Mesothelial cell of epicardium (in vitro differentiated cells): Measurements from ENCODE around the gene TFR2. TPM values are rescaled to one million over a fixed set of nuclear protein-coding genes. Genes with fewer than 3 reads are reported as not detected.

Experiments used
- DNase-seq, 2 experiments: peaks; one replicate each; pipeline ENCODE4 v3.0.0; 2021; ENCODE audit warnings: low spot score in 2 of 2; ENCODE audit not compliant: unreplicated experiment in 2 of 2
- H3K27ac Mint-ChIP-seq: 2 replicates; pipeline ENCODE4 v1.8.0; 2021; ENCODE audit warnings: mixed read lengths
- H3K27me3 Mint-ChIP-seq: 2 replicates; pipeline ENCODE4 v1.8.0; 2021; ENCODE audit warnings: low read depth, mixed read lengths
- H3K36me3 Mint-ChIP-seq: 2 replicates; pipeline ENCODE4 v1.8.0; 2021; ENCODE audit warnings: mixed read lengths
- H3K4me1 Mint-ChIP-seq: 2 replicates; pipeline ENCODE4 v1.8.0; 2021; ENCODE audit warnings: mixed read lengths
- H3K4me3 Mint-ChIP-seq: 2 replicates; pipeline ENCODE4 v1.8.0; 2021; ENCODE audit warnings: mild to moderate bottlenecking, moderate library complexity, mixed read lengths
- H3K9me3 Mint-ChIP-seq: 2 replicates; pipeline ENCODE4 v1.8.0; 2021; ENCODE audit warnings: mixed read lengths
- total RNA-seq: library from RNA; stranded (reverse); gene quantifications from 3 replicates; pipeline ENCODE4 v1.2.1, GENCODE V29; 2021
- TF ChIP-seq, protein P1 (sequence below): fragments of 200-600 bp; sonication (generic); IDR thresholded peaks from one replicate; pipeline ENCODE4 v1.5.0; 2021; ENCODE audit warnings: antibody characterized with exemption; ENCODE audit not compliant: unreplicated experiment

TFR2 gene
- total RNA-seq, 1 donor from 2014 or later: 0.54 TPM

DNA sequence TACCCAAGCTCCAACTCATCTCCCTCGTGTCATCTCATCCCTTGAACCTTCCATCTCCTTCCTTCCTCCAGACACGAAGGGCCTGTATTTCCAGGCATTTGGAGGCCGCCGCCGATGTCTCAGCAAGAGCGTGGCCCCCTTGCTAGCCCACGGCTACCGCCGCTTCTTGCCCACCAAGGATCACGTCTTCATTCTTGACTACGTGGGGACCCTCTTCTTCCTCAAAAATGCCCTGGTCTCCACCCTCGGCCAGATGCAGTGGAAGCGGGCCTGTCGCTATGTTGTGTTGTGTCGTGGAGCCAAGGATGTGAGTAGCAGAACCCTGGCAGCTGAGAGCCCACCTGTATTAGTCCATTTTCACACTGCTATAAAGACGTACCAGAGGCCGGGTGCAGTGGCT is 49.8 kb downstream of the TFR2 start:
- Mint-ChIP-seq H3K27me3 (no peaks in the 10 kb centered on the region), H3K4me3 (no peak overlapping the region), H3K36me3 (peaks cover 22% of the 10 kb centered on the region), H3K9me3 (no peaks in the 10 kb centered on the region), H3K27ac (no peak overlapping the region), H3K4me1 (peaks cover 19% of the 10 kb centered on the region)
- TF ChIP-seq, protein P1, sequence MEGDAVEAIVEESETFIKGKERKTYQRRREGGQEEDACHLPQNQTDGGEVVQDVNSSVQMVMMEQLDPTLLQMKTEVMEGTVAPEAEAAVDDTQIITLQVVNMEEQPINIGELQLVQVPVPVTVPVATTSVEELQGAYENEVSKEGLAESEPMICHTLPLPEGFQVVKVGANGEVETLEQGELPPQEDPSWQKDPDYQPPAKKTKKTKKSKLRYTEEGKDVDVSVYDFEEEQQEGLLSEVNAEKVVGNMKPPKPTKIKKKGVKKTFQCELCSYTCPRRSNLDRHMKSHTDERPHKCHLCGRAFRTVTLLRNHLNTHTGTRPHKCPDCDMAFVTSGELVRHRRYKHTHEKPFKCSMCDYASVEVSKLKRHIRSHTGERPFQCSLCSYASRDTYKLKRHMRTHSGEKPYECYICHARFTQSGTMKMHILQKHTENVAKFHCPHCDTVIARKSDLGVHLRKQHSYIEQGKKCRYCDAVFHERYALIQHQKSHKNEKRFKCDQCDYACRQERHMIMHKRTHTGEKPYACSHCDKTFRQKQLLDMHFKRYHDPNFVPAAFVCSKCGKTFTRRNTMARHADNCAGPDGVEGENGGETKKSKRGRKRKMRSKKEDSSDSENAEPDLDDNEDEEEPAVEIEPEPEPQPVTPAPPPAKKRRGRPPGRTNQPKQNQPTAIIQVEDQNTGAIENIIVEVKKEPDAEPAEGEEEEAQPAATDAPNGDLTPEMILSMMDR: no peak
- no peak for DNase-seq

DNA sequence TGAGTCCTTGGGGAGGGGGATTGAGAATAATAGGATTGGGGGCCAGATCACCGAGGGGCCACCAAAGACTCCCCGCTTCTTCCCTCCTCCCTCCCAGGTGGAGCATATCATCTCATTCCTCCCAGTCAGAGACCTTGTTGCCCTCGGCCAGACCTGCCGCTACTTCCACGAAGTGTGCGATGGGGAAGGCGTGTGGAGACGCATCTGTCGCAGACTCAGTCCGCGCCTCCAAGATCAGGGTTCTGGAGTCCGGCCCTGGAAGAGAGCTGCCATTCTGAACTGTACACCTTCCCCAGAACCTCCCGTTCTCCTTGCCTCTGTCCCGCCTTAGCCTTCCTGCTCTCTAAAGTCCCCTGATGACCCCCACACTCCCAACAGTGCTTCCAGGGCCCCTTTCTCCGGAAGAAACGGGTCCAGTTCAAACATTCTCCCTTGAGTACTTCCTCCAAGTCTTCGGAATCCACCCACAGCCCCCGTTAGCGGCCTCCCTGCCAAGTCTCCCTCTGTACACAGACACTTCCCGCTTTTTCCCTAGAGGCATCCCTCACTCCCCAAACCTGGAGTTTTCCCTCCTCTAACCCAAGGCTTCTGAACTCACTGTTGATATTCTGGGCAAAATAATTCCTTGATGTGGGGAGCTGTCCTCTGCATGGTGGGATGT is 51.1 kb downstream of the TFR2 start:
- Mint-ChIP-seq H3K4me3 (peak overlapping the region; percentile 34), H3K4me1 (peaks cover 22% of the 10 kb centered on the region), H3K27ac (peak overlapping the region; percentile 89), H3K36me3 (peaks cover 12% of the 10 kb centered on the region), H3K9me3 (no peaks in the 10 kb centered on the region), H3K27me3 (no peaks in the 10 kb centered on the region)
- TF ChIP-seq, protein P1: no peak
- DNase-seq: no peak

DNA sequence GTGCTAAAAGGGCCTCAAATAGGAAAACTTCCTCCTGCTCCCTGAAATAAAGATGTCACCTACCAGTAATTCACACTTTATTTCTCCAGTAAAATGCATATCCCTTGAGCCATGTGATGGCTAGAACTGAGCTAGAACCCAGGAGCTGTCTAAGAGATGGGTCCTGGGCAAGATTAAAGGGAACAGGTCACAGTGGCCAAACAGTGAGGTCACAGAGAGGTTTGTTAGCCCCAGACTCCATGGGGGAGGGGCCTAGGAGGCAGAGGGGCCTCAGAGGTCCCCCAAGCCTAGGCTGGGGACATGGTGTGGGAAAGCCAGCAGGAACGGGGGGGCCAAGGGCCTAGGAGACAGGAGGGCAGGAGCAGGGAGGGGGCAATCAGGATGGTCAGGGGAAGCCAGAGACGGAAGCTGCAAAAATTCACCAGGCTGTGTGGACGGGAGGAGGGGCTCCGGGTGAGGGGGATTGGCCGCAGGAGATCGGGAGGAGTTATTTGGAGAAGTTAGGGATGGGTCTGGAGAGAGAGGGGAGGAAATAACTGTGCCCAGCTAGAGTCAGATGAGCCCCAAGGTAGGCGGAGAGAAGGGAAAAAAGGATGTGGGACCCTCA is 51.9 kb downstream of the TFR2 start:
- H3K4me3 Mint-ChIP-seq: peak overlapping the region; percentile 43
- peaks cover 29% of the 10 kb centered on the region for H3K4me1 Mint-ChIP-seq
- no peaks in the 10 kb centered on the region for H3K9me3 Mint-ChIP-seq
- TF ChIP-seq, protein P1: no peak
- DNase-seq: no peak
- peaks cover 9% of the 10 kb centered on the region for H3K36me3 Mint-ChIP-seq
- no peaks in the 10 kb centered on the region for H3K27me3 Mint-ChIP-seq
- peak overlapping the region; percentile 89 for H3K27ac Mint-ChIP-seq

DNA sequence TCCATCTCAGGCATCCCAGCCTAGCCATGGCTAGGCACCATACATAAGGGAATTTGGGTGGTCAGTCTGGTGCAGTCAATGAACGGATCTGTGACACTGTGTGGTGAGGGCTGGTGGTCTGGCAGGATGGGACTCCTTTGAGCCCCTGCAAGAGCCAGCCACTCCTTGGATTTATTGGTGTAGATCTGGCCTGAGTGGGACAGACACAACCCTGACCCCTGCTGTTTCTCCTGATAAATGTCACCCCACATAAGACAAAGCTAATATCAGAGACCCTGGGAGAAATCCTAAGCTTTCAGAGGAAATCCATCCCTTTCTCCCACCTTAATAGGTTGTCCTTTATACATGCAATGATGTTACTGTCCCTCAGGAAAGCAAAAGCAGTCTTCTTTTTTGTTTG is 52.9 kb downstream of the TFR2 start:
- no peaks in the 10 kb centered on the region for H3K27me3 Mint-ChIP-seq
- peaks cover 38% of the 10 kb centered on the region for H3K4me1 Mint-ChIP-seq
- no peak for DNase-seq
- peaks cover 4% of the 10 kb centered on the region for H3K36me3 Mint-ChIP-seq
- TF ChIP-seq, protein P1: peak; percentile 20
- peak overlapping the region; percentile 66 for H3K27ac Mint-ChIP-seq
- H3K9me3 Mint-ChIP-seq: no peaks in the 10 kb centered on the region
- peak overlapping the region; percentile 91 for H3K4me3 Mint-ChIP-seq

DNA sequence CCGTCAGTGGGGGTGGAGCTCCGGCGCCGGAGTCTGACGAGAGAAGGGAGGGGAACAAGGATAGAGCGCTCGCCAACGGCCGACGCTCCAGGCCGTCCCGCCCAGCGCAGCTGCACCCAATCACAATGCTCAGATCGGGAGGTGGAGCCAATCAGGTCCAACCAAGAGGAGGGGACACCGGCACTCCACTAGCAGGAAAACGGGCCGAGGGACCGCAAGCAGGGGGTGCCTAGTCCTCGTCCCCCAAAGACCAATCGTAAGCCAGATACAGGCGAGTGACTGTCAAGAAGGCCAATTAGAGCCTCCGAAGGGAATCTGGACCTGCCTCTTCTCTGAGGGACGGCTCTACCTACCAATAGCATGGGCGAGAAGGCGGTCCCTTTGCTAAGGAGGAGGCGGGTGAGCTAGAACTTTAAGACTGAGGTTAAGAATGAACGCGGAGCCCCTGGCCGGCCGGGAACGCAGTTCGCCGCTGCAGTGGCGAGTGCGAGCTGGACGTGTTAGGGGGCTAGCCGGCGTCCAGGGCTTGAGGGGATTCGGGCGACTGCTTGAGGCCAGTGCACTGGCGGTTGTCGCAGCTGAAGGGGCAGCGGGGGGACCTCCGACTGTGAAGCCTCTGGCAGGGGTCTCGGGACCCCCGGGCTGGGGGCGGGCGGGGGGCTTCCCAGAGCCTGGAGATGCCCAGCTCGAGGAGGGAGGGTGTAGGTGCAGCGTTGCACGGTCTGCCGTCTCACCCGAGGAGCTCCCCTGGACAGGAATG is 54.9 kb downstream of the TFR2 start, which contains the start of gene FBXO24:
Gene FBXO24, plus strand, starts transcription at position 63 of the 760 bp plus-strand sequence. Its CDS starts 298 bp downstream, at position 361.
- H3K9me3 Mint-ChIP-seq: no peaks in the 10 kb centered on the region
- H3K27me3 Mint-ChIP-seq: no peaks in the 10 kb centered on the region
- DNase-seq: peak; percentile 98 to 99
- H3K4me3 Mint-ChIP-seq: peak within 1 kb of the TSS; percentile 91
- peak within 1 kb of the TSS; percentile 96 for H3K27ac Mint-ChIP-seq
- H3K36me3 Mint-ChIP-seq: no peaks in the 10 kb centered on the region
- TF ChIP-seq, protein P1: no peak
- peaks cover 51% of the 10 kb centered on the region for H3K4me1 Mint-ChIP-seq
